Astrocyte of the spinal cord (primary cell): ENCODE data around the gene KDM1B.

Experiments
- DNase-seq: peaks from one replicate; pipeline ENCODE4 v3.0.0; 2011; ENCODE audit warnings: low read depth, low spot score
- H3K4me3 ChIP-seq: 2 replicates; pipeline ENCODE4 v1.5.1; 2011; ENCODE audit warnings: low read depth, mild to moderate bottlenecking, low read length, moderate library complexity
- in situ Hi-C: cut with HindIII; loops from 2 replicates; pipeline ENCODE4 v1.10.0; 2017; ENCODE audit warnings: low sequenced_read_pairs
- TF ChIP-seq, protein P1 (sequence below): IDR thresholded peaks from 2 replicates; pipeline ENCODE4 v1.5.1; 2012; ENCODE audit warnings: low read depth, mild to moderate bottlenecking, low read length, inconsistent platforms

The KDM1B gene

GRCh38 chr6:18263418-18264218 is 108.4 kb downstream of the KDM1B start:
- TF ChIP-seq, protein P1, sequence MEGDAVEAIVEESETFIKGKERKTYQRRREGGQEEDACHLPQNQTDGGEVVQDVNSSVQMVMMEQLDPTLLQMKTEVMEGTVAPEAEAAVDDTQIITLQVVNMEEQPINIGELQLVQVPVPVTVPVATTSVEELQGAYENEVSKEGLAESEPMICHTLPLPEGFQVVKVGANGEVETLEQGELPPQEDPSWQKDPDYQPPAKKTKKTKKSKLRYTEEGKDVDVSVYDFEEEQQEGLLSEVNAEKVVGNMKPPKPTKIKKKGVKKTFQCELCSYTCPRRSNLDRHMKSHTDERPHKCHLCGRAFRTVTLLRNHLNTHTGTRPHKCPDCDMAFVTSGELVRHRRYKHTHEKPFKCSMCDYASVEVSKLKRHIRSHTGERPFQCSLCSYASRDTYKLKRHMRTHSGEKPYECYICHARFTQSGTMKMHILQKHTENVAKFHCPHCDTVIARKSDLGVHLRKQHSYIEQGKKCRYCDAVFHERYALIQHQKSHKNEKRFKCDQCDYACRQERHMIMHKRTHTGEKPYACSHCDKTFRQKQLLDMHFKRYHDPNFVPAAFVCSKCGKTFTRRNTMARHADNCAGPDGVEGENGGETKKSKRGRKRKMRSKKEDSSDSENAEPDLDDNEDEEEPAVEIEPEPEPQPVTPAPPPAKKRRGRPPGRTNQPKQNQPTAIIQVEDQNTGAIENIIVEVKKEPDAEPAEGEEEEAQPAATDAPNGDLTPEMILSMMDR, result no peak
- in situ Hi-C loops, result no loop called here
- DNase-seq, result peak; percentile 28
- peak overlapping the region; percentile 97 for H3K4me3 ChIP-seq

DNA sequence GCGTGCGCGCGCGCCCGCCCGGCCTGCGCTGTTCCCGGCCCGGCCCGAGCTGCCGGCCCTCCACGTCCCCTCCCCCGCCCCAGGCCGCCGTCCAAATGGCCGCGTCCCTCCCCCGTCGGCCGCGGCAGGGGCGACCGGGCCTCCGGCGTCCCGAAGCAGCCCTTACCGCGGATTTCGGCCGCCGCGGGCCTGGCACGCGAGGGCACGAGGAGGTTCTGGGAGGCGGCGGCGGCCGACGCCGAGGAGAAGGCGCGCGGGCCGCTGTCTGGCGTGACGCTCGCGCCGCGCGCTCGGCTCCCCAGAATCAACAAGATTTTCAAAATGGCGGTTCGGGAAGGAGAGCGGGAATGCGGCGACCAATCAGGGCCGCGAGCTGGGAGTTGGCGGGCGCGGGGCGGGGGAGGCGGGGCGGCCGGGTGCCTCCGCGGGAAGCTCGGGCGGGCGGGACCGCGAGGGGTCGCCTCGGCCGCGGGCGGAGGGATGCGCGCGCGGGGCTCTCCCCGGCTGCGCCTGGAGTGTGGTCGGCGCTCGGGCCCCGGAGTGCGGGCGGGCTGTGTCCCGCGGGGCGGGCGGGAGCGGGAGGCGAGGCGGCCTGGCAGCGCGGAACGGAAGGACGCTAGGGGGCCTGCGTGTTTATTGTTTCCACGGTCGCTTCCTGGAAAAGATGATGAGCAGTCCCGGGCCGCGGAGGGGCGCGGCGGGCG is 109.1 kb downstream of the KDM1B start, which contains the start of gene DEK:
Gene DEK (minus strand): TSS at position 312 of the 704 bp plus-strand sequence. CDS start 543 bp downstream, outside the sequence.
- H3K4me3 ChIP-seq, result peak within 1 kb of the TSS; percentile 97
- peak; percentile 84 for DNase-seq
- in situ Hi-C loops, result no loop called here
- TF ChIP-seq, protein P1, result peak; percentile 38

GRCh38 chr6:18264923-18265377 is 109.7 kb downstream of the KDM1B start:
- in situ Hi-C loops, result no loop called here
- peak overlapping the region; percentile 97 for H3K4me3 ChIP-seq
- DNase-seq, result no peak
- TF ChIP-seq, protein P1, result no peak

GRCh38 chr6:18265787-18266522 is 110.7 kb downstream of the KDM1B start:
- no peak for DNase-seq
- no peak overlapping the region for H3K4me3 ChIP-seq
- in situ Hi-C loops, result no loop called here
- TF ChIP-seq, protein P1, result no peak

DNA sequence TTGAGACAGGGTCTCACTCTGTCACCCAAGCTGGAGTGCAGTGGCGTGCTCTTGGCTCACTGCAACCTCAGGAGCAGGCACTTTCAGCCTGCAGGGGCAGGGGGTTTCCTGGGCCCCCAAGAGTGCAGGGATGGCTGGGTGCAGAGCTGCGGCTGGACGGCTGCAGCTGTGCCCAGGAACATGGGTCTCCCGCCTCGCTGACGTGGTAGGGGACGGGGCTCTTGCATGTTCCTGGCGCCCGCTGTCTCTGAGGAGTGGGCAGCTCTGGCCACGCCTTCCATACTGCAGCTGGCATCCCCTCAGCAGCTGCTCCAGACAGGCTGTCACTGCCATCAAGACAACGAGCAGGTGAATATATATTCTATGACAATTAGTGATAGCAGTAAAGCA is 111.3 kb downstream of the KDM1B start:
- TF ChIP-seq, protein P1, result no peak
- in situ Hi-C loops, result no loop called here
- DNase-seq, result no peak
- no peak overlapping the region for H3K4me3 ChIP-seq

GRCh38 chr6:18268066-18268465 is 112.8 kb downstream of the KDM1B start:
- in situ Hi-C loops, result no loop called here
- no peak overlapping the region for H3K4me3 ChIP-seq
- TF ChIP-seq, protein P1, result no peak
- no peak for DNase-seq
